GM23248 (cell line): Measurements from ENCODE around the gene LRRTM1. TPM values are rescaled to one million over a fixed set of nuclear protein-coding genes. Genes with fewer than 3 reads are reported as not detected.

Experiments used
- DNase-seq: peaks from one replicate; pipeline ENCODE4 v3.0.0-alpha.2; 2015
- H2AFZ ChIP-seq: fragments of 200-600 bp; sonication (generic); 2 replicates; pipeline ENCODE4 v1.6.1; 2016; ENCODE audit warnings: antibody characterized with exemption
- H3F3A ChIP-seq: fragments of 200-600 bp; sonication (generic); 2 replicates; pipeline ENCODE4 v1.6.1; 2016; ENCODE audit warnings: mild to moderate bottlenecking, antibody characterized with exemption, mixed run types; ENCODE audit not compliant: insufficient read depth
- H3K27ac ChIP-seq: fragments of 200-600 bp; sonication (generic); 2 replicates; pipeline ENCODE4 v1.5.1; 2016; ENCODE audit warnings: mild to moderate bottlenecking
- H3K27me3 ChIP-seq: fragments of 200-600 bp; sonication (generic); replicated peaks from 2 replicates; pipeline ENCODE4 v1.6.1; 2016; ENCODE audit warnings: mild to moderate bottlenecking; ENCODE audit not compliant: insufficient read depth
- H3K36me3 ChIP-seq: fragments of 200-600 bp; sonication (generic); 2 replicates; pipeline ENCODE4 v1.6.1; 2016; ENCODE audit warnings: low read depth, mild to moderate bottlenecking
- H3K4me1 ChIP-seq: fragments of 200-600 bp; sonication (generic); 2 replicates; pipeline ENCODE4 v1.6.1; 2016; ENCODE audit warnings: mild to moderate bottlenecking; ENCODE audit not compliant: insufficient read depth
- H3K4me2 ChIP-seq: fragments of 200-600 bp; sonication (generic); one replicate; pipeline ENCODE4 v1.6.1; 2016; ENCODE audit warnings: mild to moderate bottlenecking; ENCODE audit not compliant: unreplicated experiment
- H3K4me3 ChIP-seq: fragments of 200-600 bp; sonication (generic); 2 replicates; pipeline ENCODE4 v1.5.1; 2016; ENCODE audit warnings: mild to moderate bottlenecking
- H3K79me2 ChIP-seq: fragments of 200-600 bp; sonication (generic); 2 replicates; pipeline ENCODE4 v1.6.1; 2016; ENCODE audit warnings: mild to moderate bottlenecking; ENCODE audit not compliant: insufficient read depth
- H3K9ac ChIP-seq: fragments of 200-600 bp; sonication (generic); 2 replicates; pipeline ENCODE4 v1.6.1; 2016; ENCODE audit warnings: mild to moderate bottlenecking
- H3K9me2 ChIP-seq: fragments of 200-600 bp; sonication (generic); 2 replicates; pipeline ENCODE4 v1.6.1; 2016; ENCODE audit warnings: mixed run types, mild to moderate bottlenecking, moderate library complexity; ENCODE audit not compliant: insufficient read depth
- H3K9me3 ChIP-seq: fragments of 200-600 bp; sonication (generic); one replicate; pipeline ENCODE4 v1.6.1; 2017; ENCODE audit warnings: low read depth
- H4K20me1 ChIP-seq: fragments of 200-600 bp; sonication (generic); 2 replicates; pipeline ENCODE4 v1.6.0; 2016; ENCODE audit not compliant: insufficient read depth
- EZH2 ChIP-seq: fragments of 200-600 bp; sonication (generic); IDR thresholded peaks from 2 replicates; pipeline ENCODE4 v1.6.1; 2018; ENCODE audit warnings: antibody characterized with exemption, mild to moderate bottlenecking; ENCODE audit not compliant: insufficient read depth, poor library complexity, severe bottlenecking
- EZH2phosphoT487 ChIP-seq: fragments of 200-600 bp; sonication (generic); IDR thresholded peaks from 2 replicates; pipeline ENCODE4 v1.6.1; 2018; ENCODE audit warnings: antibody characterized with exemption, moderate library complexity, mild to moderate bottlenecking, low read depth; ENCODE audit not compliant: insufficient read depth
- WGBS, 2 experiments: methylation state at CpG; one replicate each; pipeline ENCODE4 v1.1.6; 2015 to 2017; ENCODE audit warnings: low lambda C conversion rate in 2 of 2, low coverage in 1 of 2; ENCODE audit errors: missing lambda C conversion rate in 2 of 2; 5-methylcytosine and 5-hydroxymethylcytosine counted together
- in situ Hi-C: fragments of 300-500 bp; cut with MboI; formaldehyde crosslinking; loops from 2 replicates; pipeline ENCODE4 v1.15.0; 2020
- polyA plus RNA-seq: library from polyadenylated mRNA; unstranded; fragments of >200 nt; fragmentation: Nextera tagmentation; extraction: Ambion mirVana; gene quantifications from 2 replicates; pipeline ENCODE4 v1.2.1, GENCODE V29; 2016
- total RNA-seq: library from RNA; depleted of rRNA; stranded (reverse); fragments of >200 nt; shearing (Covaris generic); gene quantifications from 2 replicates; pipeline ENCODE4 v1.2.3, GENCODE V29; 2014

LRRTM1 gene
- total and polyA plus RNA-seq, 2 experiments from 2014 or later = not detected

DNA sequence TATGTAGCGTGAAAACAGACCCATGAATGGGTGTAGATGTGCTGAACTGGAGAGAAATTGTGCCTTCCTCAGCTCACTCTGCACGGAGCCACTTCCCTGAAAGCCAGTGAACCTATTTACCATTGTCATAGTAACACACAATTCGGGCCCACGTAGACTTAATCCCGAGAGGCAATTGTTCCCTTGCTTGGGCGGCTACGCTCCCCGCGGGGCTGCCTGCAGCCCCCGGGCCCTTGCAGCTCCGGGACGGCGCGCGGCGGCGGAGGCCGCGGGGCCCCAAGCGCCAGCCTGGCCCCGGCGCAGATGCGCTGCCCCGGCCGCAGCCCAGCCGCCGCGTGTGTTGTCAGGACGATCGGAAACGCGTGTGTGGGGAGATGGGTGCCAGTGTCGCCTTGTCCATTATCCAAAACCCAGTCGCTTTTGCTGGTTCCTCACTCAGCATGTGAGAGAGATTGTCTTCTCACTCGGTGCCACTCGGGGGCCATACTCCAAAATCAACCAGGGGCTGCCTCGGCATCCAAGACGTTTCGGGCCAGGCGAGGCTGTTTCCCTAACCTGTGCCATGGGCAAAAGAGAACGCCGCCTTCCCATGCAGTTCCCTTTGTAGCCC, 17.9 kb upstream of the LRRTM1 start:
- TF ChIP-seq EZH2phosphoT487 (no peak), EZH2 (no peak)
- H3K36me3 ChIP-seq = no peaks in the 10 kb centered on the region
- WGBS, 2 experiments = 11 to 14% methylated on average over 37 to 42 of the region's 42 CpGs
- H3K4me1 ChIP-seq = no peaks in the 10 kb centered on the region
- H4K20me1 ChIP-seq = no peaks in the 10 kb centered on the region
- H3K4me3 ChIP-seq = no peak overlapping the region
- in situ Hi-C loops = no loop called here
- no peaks in the 10 kb centered on the region for H3K79me2 ChIP-seq
- H3K9me3 ChIP-seq = no peaks in the 10 kb centered on the region
- 0 out of 2 replicates have a peak, but pooled peaks cover 7% of the 10 kb centered on the region for H3K27me3 ChIP-seq
- no peak overlapping the region for H3K4me2 ChIP-seq
- no peak overlapping the region for H3K9ac ChIP-seq
- H3F3A ChIP-seq = no peaks in the 10 kb centered on the region
- DNase-seq = no peak
- H2AFZ ChIP-seq = no peak overlapping the region
- no peak overlapping the region for H3K27ac ChIP-seq
- no peaks in the 10 kb centered on the region for H3K9me2 ChIP-seq

GRCh38 chr2:80312282-80312839, 7.8 kb upstream of the LRRTM1 start:
- no peaks in the 10 kb centered on the region for H4K20me1 ChIP-seq

DNA sequence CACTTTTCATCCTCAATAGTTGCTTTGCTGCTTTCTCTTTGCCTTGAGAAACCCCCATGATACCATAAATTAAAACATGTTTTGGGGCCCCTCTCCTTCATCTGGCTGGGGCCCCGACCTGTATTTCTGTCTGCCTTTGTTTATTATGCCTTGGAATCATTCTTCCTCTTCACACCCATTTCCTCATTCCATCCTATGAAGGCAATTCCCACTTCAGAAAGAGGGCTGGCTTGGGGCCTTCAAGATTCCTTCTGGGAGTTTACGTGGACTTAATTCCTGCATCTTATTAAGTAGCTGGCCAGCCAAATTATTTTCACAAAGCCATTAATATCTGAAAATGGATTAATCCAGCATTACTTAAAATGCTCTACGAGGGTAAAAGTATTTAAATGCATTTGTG, 6.8 kb upstream of the LRRTM1 start:
- no peak overlapping the region for H2AFZ ChIP-seq

More at GRCh38 chr2:80312282-80312839, 7.8 kb upstream of the LRRTM1 start:
- Histone ChIP-seq H3K27ac (no peak overlapping the region), H3K4me1 (no peaks in the 10 kb centered on the region), H3K9ac (no peak overlapping the region), H3K79me2 (no peaks in the 10 kb centered on the region), H3F3A (no peaks in the 10 kb centered on the region), H3K4me3 (no peak overlapping the region), H3K9me2 (no peaks in the 10 kb centered on the region), H2AFZ (no peak overlapping the region), H3K27me3 (no peaks in the 10 kb centered on the region; the same call in 1 of the 2 replicates), H3K9me3 (no peaks in the 10 kb centered on the region), H3K36me3 (no peaks in the 10 kb centered on the region), H3K4me2 (no peak overlapping the region)
- WGBS, 2 experiments = 41 to 43% methylated on average over 5 of the region's 5 CpGs
- DNase-seq = no peak
- TF ChIP-seq EZH2 (no peak), EZH2phosphoT487 (no peak)
- in situ Hi-C loops = no loop called here

GRCh38 chr2:80303006-80303908, 1.3 kb downstream of the LRRTM1 start:
- Histone ChIP-seq H3K9ac (no peak overlapping the region), H2AFZ (no peak overlapping the region), H3F3A (no peaks in the 10 kb centered on the region), H3K9me3 (no peaks in the 10 kb centered on the region), H3K27me3 (peaks cover 39% of the 10 kb centered on the region), H3K79me2 (no peaks in the 10 kb centered on the region), H3K4me2 (no peak overlapping the region), H3K36me3 (no peaks in the 10 kb centered on the region), H3K27ac (no peak overlapping the region), H3K9me2 (no peaks in the 10 kb centered on the region), H3K4me3 (no peak overlapping the region), H4K20me1 (no peaks in the 10 kb centered on the region), H3K4me1 (no peaks in the 10 kb centered on the region)
- DNase-seq = peak; percentile 5
- in situ Hi-C loops = no loop called here
- WGBS, 2 experiments = 3 to 4% methylated on average over 61 to 63 of the region's 64 CpGs
- peak; percentile 11 for TF ChIP-seq EZH2
- TF ChIP-seq EZH2phosphoT487 = no peak

More for the DNA sequence above, 6.8 kb upstream of the LRRTM1 start:
- Histone ChIP-seq H3K9me2 (no peaks in the 10 kb centered on the region), H3K79me2 (no peaks in the 10 kb centered on the region), H3K27ac (no peak overlapping the region), H3K36me3 (no peaks in the 10 kb centered on the region), H3K9me3 (no peaks in the 10 kb centered on the region), H3K4me2 (no peak overlapping the region), H3K9ac (no peak overlapping the region), H4K20me1 (no peaks in the 10 kb centered on the region), H3K27me3 (no peaks in the 10 kb centered on the region; the same call in 1 of the 2 replicates), H3K4me1 (no peaks in the 10 kb centered on the region), H3F3A (no peaks in the 10 kb centered on the region), H3K4me3 (no peak overlapping the region)
- 2 to 5% methylated on average over 3 of the region's 3 CpGs for WGBS, 2 experiments
- no peak for TF ChIP-seq EZH2
- TF ChIP-seq EZH2phosphoT487 = no peak
- in situ Hi-C loops = no loop called here
- DNase-seq = no peak
